Peyer's patch (tissue), 4 donors: Measurements from ENCODE around the gene SYCP2. TPM values are rescaled to one million over a fixed set of nuclear protein-coding genes. Genes with fewer than 3 reads are reported as not detected.

Source experiments
- DNase-seq, 3 donors: peaks; one replicate each; pipeline ENCODE4 v3.0.0-alpha.2; 2017 to 2019
- H3K27ac ChIP-seq, 4 donors: fragments of 200-600 bp; sonication (generic); one replicate each; pipeline ENCODE4 v1.5.1; 2016 to 2019
- H3K27me3 ChIP-seq, 2 donors: fragments of 200-600 bp; sonication (generic); one replicate each; pipeline ENCODE4 v1.5.1; 2019
- H3K36me3 ChIP-seq, 3 donors: fragments of 200-600 bp; sonication (generic); one replicate each; pipeline ENCODE4 v1.5.1; 2016 to 2019
- H3K4me1 ChIP-seq, 4 donors: fragments of 200-600 bp; sonication (generic); one replicate each; pipeline ENCODE4 v1.5.1; 2016 to 2019
- H3K4me3 ChIP-seq, 4 donors: fragments of 200-600 bp; sonication (generic); 1 replicate in 3 of 4; 2 replicates in 1 of 4; pipeline ENCODE4 v1.5.1; 2016 to 2019; ENCODE audit warnings: mild to moderate bottlenecking in 1 of 4
- H3K9me3 ChIP-seq, 4 donors: fragments of 200-600 bp; sonication (generic); one replicate each; pipeline ENCODE4 v1.5.1; 2016 to 2019; ENCODE audit warnings: mild to moderate bottlenecking in 1 of 4
- POLR2A ChIP-seq, 2 donors: fragments of 450-650 bp; IDR thresholded peaks; one replicate each; pipeline ENCODE4 v1.5.1; 2017; ENCODE audit warnings: antibody characterized with exemption in 2 of 2, mild to moderate bottlenecking in 2 of 2, moderate library complexity in 2 of 2
- total RNA-seq, 4 donors: library from RNA; depleted of rRNA; stranded (reverse); fragments of >200 nt; gene quantifications; one replicate each; pipeline ENCODE4 v1.1.0, GENCODE V29; 2016
- TF ChIP-seq, protein P1 (sequence below), 6 experiments: fragments of 450-650 bp in 4 of 6; fragments of 200-600 bp in 2 of 6; sonication (generic) in 1 of 6; IDR thresholded peaks; one replicate each; pipeline ENCODE4 v1.5.1; 2017 to 2019; ENCODE audit warnings: antibody characterized with exemption in 6 of 6, mild to moderate bottlenecking in 3 of 6, moderate library complexity in 1 of 6

The SYCP2 gene
- total RNA-seq, 4 donors from 2014 or later = 2.0 to 35.5 (median 2.7) TPM

DNA sequence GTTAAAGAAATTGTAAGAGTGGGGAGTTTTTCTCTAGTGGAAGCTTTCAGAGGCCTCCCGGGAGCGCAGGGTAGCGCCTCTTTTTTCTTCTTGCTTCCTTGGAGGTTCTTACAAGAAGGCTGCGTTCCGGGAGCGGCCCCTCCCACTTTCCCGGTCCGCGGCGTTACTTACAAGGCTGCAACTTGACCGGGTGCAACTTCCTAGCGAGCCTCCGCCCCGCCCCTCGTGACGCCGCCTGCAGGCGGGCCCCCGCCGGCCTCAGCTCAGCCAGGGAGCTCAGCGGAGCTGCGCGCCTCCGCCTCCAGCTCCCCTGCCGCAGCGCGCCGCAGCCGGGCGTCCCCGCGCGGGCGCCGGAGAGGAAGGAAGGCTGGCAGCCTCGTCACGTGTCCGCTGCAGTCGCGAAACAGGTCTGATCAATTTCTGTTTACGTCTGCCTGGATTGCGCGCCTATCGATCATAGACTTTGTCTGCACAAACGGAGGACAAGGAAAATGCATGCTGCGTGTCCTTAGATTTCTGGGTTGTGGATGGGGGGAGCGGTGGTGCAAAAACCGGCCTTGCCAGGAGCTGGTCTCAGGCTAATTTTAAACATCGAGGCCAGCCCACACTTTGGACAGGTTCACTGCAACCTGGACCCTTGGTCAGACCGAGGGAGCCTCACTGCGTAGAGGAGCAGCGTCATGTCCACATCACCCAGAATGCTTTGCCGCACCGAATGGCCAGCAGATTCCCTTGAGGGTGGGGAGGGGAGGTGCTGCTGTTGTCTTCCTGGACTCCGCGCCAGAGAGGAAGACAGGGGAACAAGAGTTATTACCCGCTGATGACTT is 6.9 kb upstream of the SYCP2 start, which contains the start of the genes FAM217B and PPP1R3D:
Gene FAM217B (plus strand): TSS at position 261 of the 827 bp plus-strand sequence. CDS start 3,555 bp downstream, outside the sequence.
Gene PPP1R3D (minus strand): TSS at position 177 of the 827 bp plus-strand sequence. CDS start 374 bp downstream, outside the sequence.
- H3K4me1 ChIP-seq = peaks cover 0 to 35% (median 14%) of the 10 kb centered on the region in 4 donors
- peak within 1 kb of the TSS; percentile 88 to 98 (median 95) for H3K27ac ChIP-seq
- H3K9me3 ChIP-seq = no peaks in the 10 kb centered on the region
- H3K27me3 ChIP-seq = no peaks in the 10 kb centered on the region
- peak within 1 kb of the TSS; percentile 64 to 80 (median 72) for H3K4me3 ChIP-seq
- DNase-seq = peak; percentile 97 to 99 (median 99)
- TF ChIP-seq, protein P1, sequence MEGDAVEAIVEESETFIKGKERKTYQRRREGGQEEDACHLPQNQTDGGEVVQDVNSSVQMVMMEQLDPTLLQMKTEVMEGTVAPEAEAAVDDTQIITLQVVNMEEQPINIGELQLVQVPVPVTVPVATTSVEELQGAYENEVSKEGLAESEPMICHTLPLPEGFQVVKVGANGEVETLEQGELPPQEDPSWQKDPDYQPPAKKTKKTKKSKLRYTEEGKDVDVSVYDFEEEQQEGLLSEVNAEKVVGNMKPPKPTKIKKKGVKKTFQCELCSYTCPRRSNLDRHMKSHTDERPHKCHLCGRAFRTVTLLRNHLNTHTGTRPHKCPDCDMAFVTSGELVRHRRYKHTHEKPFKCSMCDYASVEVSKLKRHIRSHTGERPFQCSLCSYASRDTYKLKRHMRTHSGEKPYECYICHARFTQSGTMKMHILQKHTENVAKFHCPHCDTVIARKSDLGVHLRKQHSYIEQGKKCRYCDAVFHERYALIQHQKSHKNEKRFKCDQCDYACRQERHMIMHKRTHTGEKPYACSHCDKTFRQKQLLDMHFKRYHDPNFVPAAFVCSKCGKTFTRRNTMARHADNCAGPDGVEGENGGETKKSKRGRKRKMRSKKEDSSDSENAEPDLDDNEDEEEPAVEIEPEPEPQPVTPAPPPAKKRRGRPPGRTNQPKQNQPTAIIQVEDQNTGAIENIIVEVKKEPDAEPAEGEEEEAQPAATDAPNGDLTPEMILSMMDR (IDR thresholded peaks at IDR 0.05) = peak in 3 of 6 experiments; percentile 11 to 33 (median 30)
- peak; percentile 89 to 94 for TF ChIP-seq POLR2A (IDR thresholded peaks at IDR 0.05)
- peaks cover 0 to 29% (median 0%) of the 10 kb centered on the region in 3 donors for H3K36me3 ChIP-seq

DNA sequence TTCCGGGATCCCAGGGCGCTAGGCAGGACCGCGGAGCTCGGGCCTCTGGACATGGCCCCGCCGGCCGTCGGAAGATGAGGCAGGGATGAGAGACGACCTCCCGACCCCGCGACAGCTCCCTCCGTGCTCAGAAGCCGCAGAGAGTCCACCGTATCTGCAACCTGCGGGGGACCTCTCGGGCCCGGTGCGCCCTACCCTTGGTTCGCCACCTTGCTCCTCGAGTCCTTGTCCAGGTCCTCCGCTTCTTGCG is 6.4 kb upstream of the SYCP2 start:
- Histone ChIP-seq H3K4me1 (peaks cover 0 to 35% (median 14%) of the 10 kb centered on the region in 4 donors), H3K36me3 (peaks cover 0 to 24% (median 0%) of the 10 kb centered on the region in 3 donors), H3K27me3 (no peaks in the 10 kb centered on the region), H3K4me3 (peak overlapping the region; percentile 64 to 80 (median 72)), H3K27ac (peak overlapping the region; percentile 88 to 98 (median 95)), H3K9me3 (no peaks in the 10 kb centered on the region)
- DNase-seq = peak in 1 of 3 donors; percentile 36
- no peak for TF ChIP-seq POLR2A (IDR thresholded peaks at IDR 0.05)
- TF ChIP-seq, protein P1 (IDR thresholded peaks at IDR 0.05) = no peak

DNA sequence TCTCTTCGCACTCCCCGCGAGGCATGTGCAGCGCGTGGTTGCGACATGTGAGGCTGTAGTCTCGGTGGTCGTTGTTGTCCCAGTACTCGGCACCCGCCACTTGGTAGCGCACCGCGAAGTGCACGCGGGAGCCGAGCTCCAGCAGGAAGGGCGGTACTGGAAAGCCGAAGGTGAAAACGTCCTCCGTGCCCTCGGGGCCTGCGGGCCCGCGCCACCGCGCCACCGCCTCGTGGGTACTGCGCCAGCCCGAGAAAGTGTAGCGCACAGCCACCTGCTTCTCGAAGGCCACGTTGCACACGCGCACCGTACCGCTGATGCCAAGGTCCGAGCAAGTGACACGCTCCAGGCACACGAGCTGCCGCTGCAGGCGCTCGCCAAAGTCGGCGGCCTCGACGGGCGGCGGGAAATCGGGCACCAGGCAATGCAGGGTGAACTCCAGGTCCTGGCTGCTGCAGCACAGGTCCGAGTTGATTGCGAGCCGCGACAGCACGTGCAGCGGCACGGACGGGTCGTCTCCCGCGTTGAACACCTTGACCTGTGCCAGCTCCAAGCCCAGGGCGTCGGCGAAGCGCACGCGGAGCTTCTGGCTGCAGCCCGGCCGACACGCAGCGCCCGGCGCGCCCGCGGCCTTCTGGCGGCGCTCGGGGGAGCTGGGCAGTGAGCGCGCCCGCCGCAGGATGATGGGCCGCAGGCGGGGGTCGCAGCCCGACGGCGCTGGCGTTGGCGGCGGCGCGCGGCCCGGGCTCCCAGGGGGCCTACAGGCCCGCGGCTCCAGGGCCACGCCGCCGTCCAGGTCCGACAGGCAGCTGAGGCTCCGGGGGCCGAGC is 5.8 kb upstream of the SYCP2 start:
- no peaks in the 10 kb centered on the region for H3K9me3 ChIP-seq
- H3K36me3 ChIP-seq = peaks cover 0 to 19% (median 0%) of the 10 kb centered on the region in 3 donors
- peaks cover 0 to 35% (median 14%) of the 10 kb centered on the region in 4 donors for H3K4me1 ChIP-seq
- H3K4me3 ChIP-seq = peak overlapping the region; percentile 64 to 80 (median 72)
- no peaks in the 10 kb centered on the region for H3K27me3 ChIP-seq
- TF ChIP-seq POLR2A (IDR thresholded peaks at IDR 0.05) = no peak
- TF ChIP-seq, protein P1 (IDR thresholded peaks at IDR 0.05) = no peak
- peak in 1 of 3 donors; percentile 49 for DNase-seq
- H3K27ac ChIP-seq = peak overlapping the region; percentile 88 to 98 (median 95)

DNA sequence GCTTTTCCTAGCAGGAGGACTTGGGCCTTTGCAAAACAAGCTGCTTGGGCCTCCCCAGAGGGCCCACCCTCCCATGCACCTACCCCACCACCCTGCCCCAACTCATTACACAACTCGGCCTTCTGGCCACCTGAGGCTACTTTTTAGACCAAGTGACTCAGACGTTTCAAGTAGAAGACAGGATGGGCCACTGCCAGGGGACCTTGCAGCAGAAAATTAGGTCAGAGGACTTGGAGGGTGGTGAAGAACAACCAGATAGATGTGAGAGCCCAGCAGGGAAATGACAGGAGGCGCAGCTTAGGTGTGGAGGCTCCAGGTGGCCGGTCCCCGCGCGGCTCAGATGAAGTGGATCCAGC is 5.2 kb upstream of the SYCP2 start:
- TF ChIP-seq POLR2A (IDR thresholded peaks at IDR 0.05) = no peak
- TF ChIP-seq, protein P1 (IDR thresholded peaks at IDR 0.05) = no peak
- DNase-seq = peak in 1 of 3 donors; percentile 44
- H3K27me3 ChIP-seq = no peaks in the 10 kb centered on the region
- H3K9me3 ChIP-seq = no peaks in the 10 kb centered on the region
- H3K27ac ChIP-seq = peak overlapping the region in 1 of 4 donors; percentile 93
- H3K4me3 ChIP-seq = peak overlapping the region in 2 of 4 donors; percentile 64 to 80
- peaks cover 0 to 13% (median 0%) of the 10 kb centered on the region in 3 donors for H3K36me3 ChIP-seq
- H3K4me1 ChIP-seq = peaks cover 0 to 35% (median 14%) of the 10 kb centered on the region in 4 donors

DNA sequence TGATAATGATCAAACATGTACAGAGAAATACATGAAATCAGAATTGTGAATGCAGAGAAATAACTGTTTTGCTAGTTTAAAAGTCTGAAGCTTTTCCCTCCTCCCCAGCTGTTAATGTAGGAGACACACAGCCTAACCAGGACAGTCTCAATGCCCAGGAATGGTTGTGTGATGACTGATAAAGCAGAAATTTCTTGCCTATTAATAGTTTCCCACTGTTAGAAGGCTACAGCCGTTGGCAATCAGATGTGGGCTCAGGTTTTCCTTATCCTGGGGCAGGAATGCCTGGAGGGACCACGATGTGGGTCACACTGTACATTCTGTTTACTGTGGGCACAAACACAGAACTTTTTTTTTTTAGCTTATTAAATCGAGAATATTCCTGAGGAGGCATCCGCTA is 4.8 kb upstream of the SYCP2 start:
- Histone ChIP-seq H3K9me3 (no peaks in the 10 kb centered on the region), H3K4me1 (peaks cover 0 to 39% (median 14%) of the 10 kb centered on the region in 4 donors), H3K27ac (no peak overlapping the region), H3K4me3 (peak overlapping the region in 1 of 4 donors; percentile 64), H3K27me3 (no peaks in the 10 kb centered on the region), H3K36me3 (peaks cover 0 to 8% (median 0%) of the 10 kb centered on the region in 3 donors)
- TF ChIP-seq, protein P1 (IDR thresholded peaks at IDR 0.05) = no peak
- TF ChIP-seq POLR2A (IDR thresholded peaks at IDR 0.05) = no peak
- DNase-seq = no peak
